Hematopoietic multipotent progenitor cell treated with erythropoietin and hydrocortisone succinate and interleukin-3 and kit ligand, for 4 days (in vitro differentiated cells): ENCODE data around the gene TRIM14.
"Not testable (repeated sequence)": the region's sequence is repeated elsewhere in the genome, so short reads cannot be mapped to it uniquely, and the experiment has no call there.

Experiments used
- DNase-seq: peaks from one replicate; pipeline ENCODE4 v3.0.0-alpha.2; 2015

TRIM14 gene

GRCh38 chr9:98104445-98104881 lies 14.6 kb downstream of the TRIM14 start:
- DNase-seq, result peak; percentile 89

- peak; percentile 88 for DNase-seq
Measured at GRCh38 chr9:98101868-98102273, 17.2 kb downstream of the TRIM14 start.

- DNase-seq, result no peak
Measured at GRCh38 chr9:98101416-98101815, 17.6 kb downstream of the TRIM14 start.

- DNase-seq, result no peak
Measured at GRCh38 chr9:98100456-98100855, 18.6 kb downstream of the TRIM14 start.

- no peak for DNase-seq
Measured at GRCh38 chr9:98099898-98100297, 19.1 kb downstream of the TRIM14 start.

GRCh38 chr9:98099346-98099745 lies 19.7 kb downstream of the TRIM14 start:
- no peak for DNase-seq

GRCh38 chr9:98097836-98098235 lies 21.2 kb downstream of the TRIM14 start:
- DNase-seq, result no peak

- DNase-seq, result no peak
Measured at GRCh38 chr9:98096091-98096490, 22.9 kb downstream of the TRIM14 start.

- no peak for DNase-seq
Measured at GRCh38 chr9:98095401-98095800, 23.6 kb downstream of the TRIM14 start.

- no peak for DNase-seq
Measured at GRCh38 chr9:98094851-98095250, 24.2 kb downstream of the TRIM14 start.

- DNase-seq, result no peak
Measured at GRCh38 chr9:98094316-98094715, 24.7 kb downstream of the TRIM14 start.

GRCh38 chr9:98092613-98092931 lies 26.4 kb downstream of the TRIM14 start:
- no peak for DNase-seq

- no peak for DNase-seq
Measured at GRCh38 chr9:98091735-98092612, 27.0 kb downstream of the TRIM14 start.

GRCh38 chr9:98090674-98091073 lies 28.3 kb downstream of the TRIM14 start:
- DNase-seq, result not testable (repeated sequence)

GRCh38 chr9:98087420-98088354 lies 31.3 kb downstream of the TRIM14 start:
- DNase-seq, result peak; percentile 83

- no peak for DNase-seq
Measured at GRCh38 chr9:98086461-98086860, 32.6 kb downstream of the TRIM14 start.

GRCh38 chr9:98085944-98086343 lies 33.1 kb downstream of the TRIM14 start:
- no peak for DNase-seq

GRCh38 chr9:98085058-98085457 lies 34.0 kb downstream of the TRIM14 start:
- no peak for DNase-seq

- DNase-seq, result no peak
Measured at GRCh38 chr9:98084396-98084795, 34.6 kb downstream of the TRIM14 start.

- DNase-seq, result no peak
Measured at GRCh38 chr9:98083566-98084183, 35.3 kb downstream of the TRIM14 start.

GRCh38 chr9:98083061-98083501 lies 35.9 kb downstream of the TRIM14 start:
- no peak for DNase-seq

- no peak for DNase-seq
Measured at GRCh38 chr9:98081477-98082219, 37.4 kb downstream of the TRIM14 start.

- DNase-seq, result no peak
Measured at GRCh38 chr9:98080780-98081179, 38.2 kb downstream of the TRIM14 start.
